NCI-H146 treated with DMSO at 0.1 percent for 48 hours (cell line): ENCODE results near the gene HHATL.

Source experiments
- DNase-seq: peaks from one replicate; lab custom pipeline; 2025; ENCODE audit not compliant: unreplicated experiment; lab: John Stamatoyannopoulos, UW

The HHATL gene

GRCh38 chr3:42685891-42686820, 16.4 kb downstream of the HHATL start:
- no peak for DNase-seq

GRCh38 chr3:42685363-42685881, 17.2 kb downstream of the HHATL start, which contains the start of gene KLHL40:
KLHL40 (plus strand) TSS chr3:42685537; CDS start chr3:42685619, 82 bp downstream.
- DNase-seq = no peak

GRCh38 chr3:42684632-42685362, 17.8 kb downstream of the HHATL start:
- no peak for DNase-seq

- DNase-seq = no peak
Measured at GRCh38 chr3:42683875-42684598, 18.6 kb downstream of the HHATL start.

GRCh38 chr3:42682301-42683070, 20.1 kb downstream of the HHATL start:
- DNase-seq = no peak

GRCh38 chr3:42681361-42682038, 21.1 kb downstream of the HHATL start:
- DNase-seq = no peak

- DNase-seq = no peak
Measured at GRCh38 chr3:42680806-42681205, 21.8 kb downstream of the HHATL start.

GRCh38 chr3:42680271-42680670, 22.3 kb downstream of the HHATL start:
- no peak for DNase-seq

GRCh38 chr3:42678447-42678846, 24.2 kb downstream of the HHATL start:
- no peak for DNase-seq

- DNase-seq = no peak
Measured at GRCh38 chr3:42675909-42676308, 26.7 kb downstream of the HHATL start.

- no peak for DNase-seq
Measured at GRCh38 chr3:42674146-42674545, 28.5 kb downstream of the HHATL start.

- no peak for DNase-seq
Measured at GRCh38 chr3:42673082-42673481, 29.5 kb downstream of the HHATL start.

- DNase-seq = no peak
Measured at GRCh38 chr3:42672515-42672914, 30.1 kb downstream of the HHATL start.

- DNase-seq = no peak
Measured at GRCh38 chr3:42670670-42671069, 31.9 kb downstream of the HHATL start.

GRCh38 chr3:42670051-42670576, 32.5 kb downstream of the HHATL start:
- DNase-seq = no peak

- no peak for DNase-seq
Measured at GRCh38 chr3:42668793-42669217, 33.8 kb downstream of the HHATL start.

- no peak for DNase-seq
Measured at GRCh38 chr3:42668413-42668760, 34.2 kb downstream of the HHATL start.

- DNase-seq = peak; percentile 62
Measured at GRCh38 chr3:42667523-42668412, 34.8 kb downstream of the HHATL start.

- no peak for DNase-seq
Measured at GRCh38 chr3:42667096-42667522, 35.5 kb downstream of the HHATL start.
